GM21360 (cell line): ENCODE measurements around the gene IMP4.

Experiments
- ATAC-seq: cut with Tn5 transposase; IDR thresholded peaks from one replicate; pipeline ENCODE4 v1.9.1; 2021; ENCODE audit warnings: mild to moderate bottlenecking, moderate library complexity; ENCODE audit not compliant: unreplicated experiment

The IMP4 gene

DNA sequence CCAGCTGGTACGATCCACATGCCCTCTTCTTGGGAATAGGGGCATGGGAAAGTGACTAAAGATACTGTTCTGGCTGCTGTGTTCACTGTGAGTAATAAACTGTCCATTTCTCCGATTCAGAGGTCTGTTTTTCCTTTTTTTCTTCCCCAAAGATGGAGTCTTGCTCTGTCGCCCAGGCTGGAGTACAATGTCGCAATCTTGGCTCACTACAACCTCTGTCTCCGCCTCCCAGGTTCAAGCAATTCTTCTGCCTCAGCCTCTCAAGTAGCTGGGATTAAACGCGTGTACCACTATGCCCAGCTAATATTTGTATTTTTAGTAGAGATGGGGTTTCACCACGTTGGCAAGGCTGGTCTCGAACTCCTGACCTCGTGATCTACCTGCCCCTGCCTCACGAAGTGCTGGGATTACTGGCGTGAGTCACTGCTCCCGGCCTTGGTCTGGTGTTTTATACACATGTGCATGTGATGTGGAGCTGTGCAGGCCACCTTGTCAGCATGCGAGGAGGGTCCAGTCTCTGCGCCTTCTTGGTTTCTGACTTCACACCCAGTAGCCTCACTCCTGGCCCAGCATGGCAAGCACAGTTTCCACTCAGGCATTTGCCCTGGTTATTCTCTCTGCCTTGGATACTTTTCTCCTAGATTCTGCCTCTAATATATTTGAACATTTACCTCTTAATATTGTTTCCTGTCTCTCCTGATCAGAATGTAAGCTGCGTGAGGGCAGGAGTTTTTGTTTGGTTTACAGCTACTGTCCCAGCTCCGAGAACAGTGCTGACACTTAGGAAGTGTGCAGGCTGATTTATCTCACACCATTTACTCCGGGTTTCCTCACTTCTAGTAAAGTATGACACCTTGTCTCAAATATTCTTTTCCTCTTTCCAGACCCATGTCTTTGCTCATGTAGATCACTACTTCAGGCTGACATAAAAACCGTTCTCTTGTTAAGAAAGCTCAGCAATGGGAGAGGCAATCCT lies 32.9 kb downstream of the IMP4 start:
- ATAC-seq = no peak

DNA sequence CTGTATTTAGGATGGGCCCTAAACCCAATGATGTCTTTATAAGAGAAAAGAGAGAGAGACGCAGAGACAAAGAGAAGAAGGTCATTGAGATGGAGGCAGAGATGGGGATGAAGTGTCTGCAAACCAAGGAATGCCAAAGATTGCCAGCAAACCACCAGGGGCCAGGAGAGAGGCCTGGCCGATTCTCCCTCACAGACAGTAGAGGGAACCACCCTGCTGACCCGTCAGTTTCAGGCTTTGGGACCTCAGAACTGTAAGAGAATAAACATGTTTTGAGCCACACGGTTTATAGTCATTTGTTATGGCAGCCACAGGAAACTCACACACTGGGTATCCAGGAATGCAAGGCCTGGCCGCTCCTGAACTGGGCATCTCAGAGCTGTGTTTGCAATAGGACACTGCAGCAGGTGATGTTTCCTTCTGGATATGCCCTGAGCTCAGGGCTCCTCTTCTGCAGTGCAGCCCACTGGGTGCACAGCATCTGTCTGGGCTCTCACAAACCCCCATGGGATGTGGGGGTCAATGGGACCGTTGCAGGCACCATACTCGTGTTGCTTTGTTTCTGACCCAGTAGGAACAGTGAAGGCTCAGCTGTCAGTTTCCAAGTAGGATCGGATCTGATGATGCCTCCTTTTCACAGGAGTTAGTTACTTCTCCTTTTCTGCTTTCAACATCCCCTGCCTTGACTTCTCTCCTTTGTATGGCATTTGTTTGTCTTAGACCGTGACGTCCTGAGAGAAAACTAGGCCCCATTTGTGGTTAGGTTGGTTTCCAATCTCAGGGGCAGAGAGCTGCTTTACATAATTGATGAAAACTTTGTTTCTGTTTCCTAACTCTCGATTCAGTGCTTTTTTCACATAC lies 34.0 kb downstream of the IMP4 start:
- ATAC-seq = peak; percentile 56

DNA sequence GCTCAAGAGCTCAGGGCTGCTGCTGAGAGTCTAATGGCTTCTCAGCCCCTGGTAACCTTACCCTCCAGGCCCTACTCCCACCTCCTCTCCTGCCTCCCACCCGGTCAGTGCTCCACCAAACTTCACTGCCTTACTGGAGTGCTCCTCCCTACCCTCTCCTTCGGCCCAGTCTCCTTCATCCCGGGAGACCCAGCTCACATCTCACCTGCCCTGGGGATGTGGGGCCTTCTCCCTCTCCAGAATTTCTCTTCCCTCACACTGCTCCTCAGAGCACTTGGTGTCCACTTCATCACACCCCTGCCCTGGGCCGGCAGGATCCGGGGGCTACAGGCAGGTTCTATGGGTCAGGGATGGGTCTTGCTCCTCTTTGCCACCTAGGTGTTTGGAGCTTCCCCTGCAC lies 34.8 kb downstream of the IMP4 start:
- ATAC-seq = no peak

DNA sequence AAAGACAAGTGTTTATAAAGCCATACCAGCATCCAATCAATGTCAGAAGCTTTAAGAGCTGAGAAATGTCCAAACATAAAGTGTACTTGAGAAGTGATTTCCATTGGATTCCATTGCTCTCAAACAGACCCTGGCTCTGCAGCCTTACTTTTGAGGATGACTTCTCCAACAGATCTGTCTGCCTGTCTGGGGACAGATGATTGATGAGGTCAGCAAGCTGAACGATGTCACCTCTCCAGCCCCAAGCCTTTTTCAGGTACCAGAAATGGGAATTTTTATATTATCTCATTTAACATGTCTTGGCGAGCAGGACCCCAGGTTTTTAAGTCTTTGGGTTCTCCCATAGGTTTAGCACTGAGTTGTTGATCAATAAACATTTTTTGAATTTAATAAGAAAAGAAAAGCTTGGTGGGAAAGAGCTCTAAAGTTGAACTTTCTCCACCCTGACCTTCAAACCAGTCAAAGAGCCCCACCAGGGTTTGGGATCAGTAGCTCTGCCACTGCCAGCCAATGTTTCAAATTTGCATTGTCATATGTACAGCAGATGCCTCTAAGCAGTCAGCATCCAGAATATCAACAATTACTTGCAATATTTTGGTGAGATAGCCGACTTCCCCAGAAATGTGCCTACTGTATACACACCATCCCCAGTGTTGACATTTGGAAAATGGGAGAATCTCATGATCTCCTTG lies 35.7 kb downstream of the IMP4 start:
- no peak for ATAC-seq

DNA sequence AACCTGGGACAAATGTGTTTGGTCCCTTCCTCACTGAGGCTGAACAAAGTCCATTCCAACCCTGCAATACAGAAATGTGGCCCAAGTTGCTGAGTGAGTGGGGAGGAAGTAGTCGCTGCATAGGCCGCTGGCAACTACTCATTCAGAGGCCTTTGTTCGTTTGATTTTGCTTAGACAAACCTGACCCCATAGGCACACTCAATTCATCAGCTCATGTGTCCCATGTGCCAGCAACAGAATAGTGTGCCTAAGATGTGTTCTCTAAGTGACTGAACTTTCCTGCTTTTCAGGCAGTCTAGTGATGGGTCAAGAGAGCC lies 36.2 kb downstream of the IMP4 start:
- ATAC-seq = no peak

DNA sequence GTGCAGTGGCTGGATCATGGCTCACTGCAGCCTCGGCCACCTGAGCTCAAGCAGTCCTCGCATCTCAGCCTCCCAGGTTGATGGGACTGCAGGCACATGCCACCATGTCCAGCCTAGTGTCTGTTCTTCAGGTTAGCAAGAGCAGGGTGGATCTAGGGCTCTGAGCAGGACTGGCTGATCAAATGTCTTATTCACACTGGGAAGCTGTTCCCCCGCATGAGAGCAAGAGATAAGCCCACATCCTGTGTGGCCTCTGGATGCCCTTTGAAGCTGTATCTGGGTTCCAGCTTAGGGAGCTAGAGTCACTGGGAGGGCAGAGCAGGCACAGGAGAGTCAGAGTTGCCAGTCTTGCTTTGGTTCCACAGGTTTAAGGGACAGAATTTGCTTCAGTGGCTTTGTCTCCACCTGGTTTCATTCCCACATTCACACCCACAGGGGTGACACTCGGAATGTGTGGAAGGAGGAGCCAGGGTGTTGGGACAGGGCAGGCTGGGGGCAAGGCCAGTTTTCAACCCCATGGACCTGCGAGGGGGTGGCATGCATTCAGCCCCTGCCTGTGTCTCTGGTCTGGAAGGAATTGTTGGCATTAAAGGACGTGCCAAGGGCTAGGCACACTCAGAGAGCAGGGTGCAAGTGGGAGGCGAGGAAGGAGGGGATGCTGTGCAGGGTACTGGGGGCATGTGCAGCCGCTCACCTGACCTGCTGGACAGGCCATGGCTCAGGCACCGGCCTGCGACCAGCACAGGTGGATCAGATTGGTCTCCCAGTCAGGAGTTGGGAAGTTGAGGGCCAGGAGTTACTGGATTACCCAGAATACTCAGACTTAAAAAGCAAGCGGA lies 37.6 kb downstream of the IMP4 start:
- no peak for ATAC-seq

DNA sequence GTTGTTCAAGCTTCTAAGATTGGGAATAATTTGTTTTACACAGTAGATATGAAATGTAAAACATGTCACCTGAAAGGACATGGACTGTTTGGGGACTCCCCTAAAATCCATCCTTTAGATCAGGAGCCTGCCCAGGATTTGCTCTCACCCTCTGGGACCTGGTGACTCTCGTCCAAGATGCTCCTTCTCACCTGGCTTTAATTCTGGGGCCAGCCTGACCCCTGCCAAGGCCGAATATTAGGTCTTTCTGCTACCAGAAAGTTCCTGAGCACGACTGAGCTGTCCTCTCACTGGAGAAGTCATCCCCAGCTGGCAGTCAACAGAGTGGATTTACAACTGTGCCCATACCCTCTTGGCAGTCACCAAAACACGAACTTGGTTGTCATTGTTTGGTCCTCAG lies 38.4 kb downstream of the IMP4 start:
- no peak for ATAC-seq

DNA sequence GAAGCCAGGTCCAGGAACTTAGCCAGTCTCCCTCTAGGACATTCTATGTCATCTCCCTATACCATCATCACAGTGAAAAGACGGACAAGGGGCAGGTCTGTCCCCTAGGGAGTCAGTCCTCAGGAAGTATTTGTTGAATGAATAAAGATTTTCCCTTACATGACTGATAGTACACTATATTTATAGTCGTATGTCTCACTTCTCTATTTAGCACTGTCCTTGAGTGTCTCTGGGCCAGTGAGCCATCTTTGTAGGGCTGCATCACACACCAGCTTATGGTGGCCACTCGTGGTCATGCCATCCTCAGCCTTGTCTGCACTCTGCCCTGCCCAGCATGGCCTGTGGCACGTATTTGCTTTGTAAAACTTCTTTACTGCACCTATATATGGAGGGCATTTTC lies 38.9 kb downstream of the IMP4 start:
- ATAC-seq = no peak

DNA sequence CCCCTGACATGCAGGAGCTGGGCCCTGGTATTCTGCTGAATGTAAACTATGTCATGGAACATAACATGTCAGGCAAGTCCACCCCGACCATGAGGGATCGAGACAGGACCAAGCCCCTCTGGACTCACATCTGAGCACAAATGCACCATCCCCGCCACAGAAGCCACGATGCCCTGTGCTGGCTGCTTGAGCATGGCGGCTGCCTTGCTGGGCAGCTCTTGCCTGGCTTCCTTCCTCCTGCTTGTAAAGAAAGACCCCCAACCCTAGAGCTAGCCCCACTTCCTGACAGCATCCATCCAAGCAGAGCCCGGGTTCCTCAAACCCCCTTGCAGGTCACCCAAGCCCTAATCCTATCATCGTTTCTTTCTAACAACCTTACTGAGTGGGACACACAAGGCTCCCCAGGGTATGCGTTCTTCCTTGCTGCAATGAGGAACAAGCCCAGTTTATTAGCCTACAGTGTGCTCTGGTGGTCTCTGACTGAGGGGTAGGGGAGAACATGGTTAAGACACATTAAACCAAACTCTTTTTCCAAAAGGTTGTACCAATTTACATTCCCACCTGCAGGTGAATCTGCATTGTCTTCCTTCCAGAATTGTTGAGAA lies 39.7 kb downstream of the IMP4 start:
- ATAC-seq = no peak

DNA sequence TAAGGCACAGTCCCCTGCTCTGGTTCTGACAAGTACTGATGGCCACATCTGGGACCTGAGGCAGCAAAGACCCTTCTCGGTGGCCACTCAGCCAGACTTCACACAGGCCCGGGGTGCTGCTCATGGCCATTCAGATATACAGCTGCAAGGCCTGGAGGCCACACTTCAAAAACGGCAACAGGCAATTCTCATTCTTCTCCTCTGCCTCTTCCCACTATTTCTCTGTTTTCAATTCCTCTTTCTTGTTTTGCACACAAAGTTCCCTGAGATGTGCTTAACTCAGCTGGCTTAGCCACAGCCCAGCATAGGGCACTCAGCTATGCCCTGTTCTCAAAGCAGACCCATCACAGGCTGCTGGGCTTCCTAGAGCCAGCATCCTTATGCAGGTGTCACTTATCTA lies 43.0 kb downstream of the IMP4 start:
- peak; percentile 44 for ATAC-seq

DNA sequence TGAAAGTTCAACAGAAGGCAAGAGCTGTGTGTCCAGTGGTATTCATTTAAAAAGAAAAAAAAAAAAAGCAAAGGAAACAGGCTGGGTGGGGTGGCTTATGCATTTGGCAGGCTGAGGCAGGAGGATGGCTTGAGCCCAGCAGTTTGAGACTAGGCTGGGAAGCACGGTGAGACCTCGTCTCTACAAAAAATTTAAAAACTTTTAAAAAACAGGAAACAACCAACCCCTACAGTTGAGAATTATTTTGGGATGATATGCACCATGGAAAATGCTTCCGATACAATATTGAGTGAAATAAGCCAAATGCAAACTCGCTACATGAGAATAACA lies 44.3 kb downstream of the IMP4 start:
- ATAC-seq = no peak

DNA sequence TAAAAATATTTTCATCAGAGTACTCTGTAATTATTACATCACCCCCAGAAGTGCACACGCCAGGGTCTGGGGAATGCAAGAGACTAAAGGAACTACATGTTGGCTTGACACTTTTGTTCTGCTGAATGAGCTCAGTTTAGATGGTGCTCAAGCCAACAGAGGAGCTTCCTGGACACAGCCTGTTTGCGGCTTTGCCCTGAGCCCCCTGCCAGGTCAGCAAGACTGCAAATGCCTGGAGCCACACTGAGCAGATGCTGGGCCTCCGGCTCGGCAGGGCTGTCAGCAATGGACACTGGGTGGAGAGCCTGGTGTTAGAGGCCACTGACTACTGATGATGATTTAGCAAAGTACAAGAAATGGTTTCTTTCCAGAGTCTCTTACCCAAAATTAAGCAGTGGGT lies 45.1 kb downstream of the IMP4 start:
- no peak for ATAC-seq

DNA sequence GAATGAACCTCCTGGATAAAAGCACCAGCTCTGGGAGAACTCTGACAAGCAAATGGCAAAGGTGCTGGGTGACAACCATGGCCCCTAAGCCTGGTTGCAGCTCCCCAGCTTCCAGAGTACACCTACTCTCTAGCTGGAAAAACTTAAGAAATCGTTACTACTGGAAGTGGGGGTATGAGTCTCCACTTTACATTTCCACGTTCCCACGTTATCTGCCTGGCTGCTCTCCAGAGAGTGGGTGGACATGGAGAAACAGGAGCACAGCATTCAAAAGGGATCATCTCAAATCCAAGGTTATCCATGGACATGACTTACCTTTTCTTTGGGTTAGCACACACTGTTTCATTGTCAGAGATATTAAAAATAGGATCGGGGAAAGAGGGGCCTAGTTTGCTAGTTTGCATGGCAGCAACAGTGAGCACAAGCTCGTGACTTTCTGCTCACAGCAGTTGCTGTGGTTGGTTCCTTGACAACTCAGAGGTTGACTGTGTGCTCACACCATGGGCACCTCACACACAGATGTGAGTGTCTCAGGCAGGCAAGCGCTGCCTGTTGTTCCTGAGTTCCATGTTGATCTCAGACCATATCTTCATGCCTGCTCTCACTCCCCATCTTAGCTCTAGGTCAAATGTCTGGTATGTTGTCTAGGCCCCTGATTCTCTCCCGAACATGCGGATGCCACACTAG lies 45.7 kb downstream of the IMP4 start:
- ATAC-seq = no peak

DNA sequence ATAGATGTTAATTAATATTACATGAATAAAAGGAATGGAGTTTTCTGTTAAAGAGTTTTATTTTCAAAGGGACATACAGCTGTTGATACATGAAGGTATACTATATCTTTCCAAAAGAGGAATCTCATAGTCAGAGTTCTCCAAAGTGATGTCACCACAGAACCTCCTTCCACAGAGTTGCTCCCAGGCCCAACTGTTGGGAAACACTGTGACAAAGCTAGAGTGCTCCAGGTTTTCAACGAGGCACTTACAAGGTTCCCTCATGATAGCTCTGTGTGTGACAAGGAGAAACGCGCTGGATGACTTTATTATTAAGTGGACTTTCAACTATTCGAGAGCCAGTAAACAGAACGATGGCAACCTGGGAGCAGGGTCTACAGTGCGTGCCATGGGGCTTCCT lies 46.7 kb downstream of the IMP4 start:
- no peak for ATAC-seq

DNA sequence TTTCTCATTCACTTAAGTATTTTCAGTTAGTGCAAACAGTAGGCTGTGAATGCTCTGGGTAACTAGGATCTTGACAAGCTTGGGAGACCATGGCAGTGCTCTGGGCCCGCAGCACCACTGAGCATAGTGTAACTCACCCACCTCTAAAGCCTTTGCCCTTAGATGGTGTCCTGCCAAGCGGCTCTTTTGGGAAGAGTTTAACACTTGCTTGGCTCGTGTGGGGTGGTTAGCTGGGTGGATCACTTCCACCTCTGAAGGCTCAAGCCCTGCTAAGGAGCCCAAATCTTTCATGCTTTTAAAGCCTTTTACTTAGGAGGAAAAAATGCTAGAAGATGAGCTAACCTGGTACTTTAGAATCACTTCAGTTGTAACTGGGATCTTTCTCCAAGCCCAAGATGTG lies 47.1 kb downstream of the IMP4 start:
- ATAC-seq = no peak

DNA sequence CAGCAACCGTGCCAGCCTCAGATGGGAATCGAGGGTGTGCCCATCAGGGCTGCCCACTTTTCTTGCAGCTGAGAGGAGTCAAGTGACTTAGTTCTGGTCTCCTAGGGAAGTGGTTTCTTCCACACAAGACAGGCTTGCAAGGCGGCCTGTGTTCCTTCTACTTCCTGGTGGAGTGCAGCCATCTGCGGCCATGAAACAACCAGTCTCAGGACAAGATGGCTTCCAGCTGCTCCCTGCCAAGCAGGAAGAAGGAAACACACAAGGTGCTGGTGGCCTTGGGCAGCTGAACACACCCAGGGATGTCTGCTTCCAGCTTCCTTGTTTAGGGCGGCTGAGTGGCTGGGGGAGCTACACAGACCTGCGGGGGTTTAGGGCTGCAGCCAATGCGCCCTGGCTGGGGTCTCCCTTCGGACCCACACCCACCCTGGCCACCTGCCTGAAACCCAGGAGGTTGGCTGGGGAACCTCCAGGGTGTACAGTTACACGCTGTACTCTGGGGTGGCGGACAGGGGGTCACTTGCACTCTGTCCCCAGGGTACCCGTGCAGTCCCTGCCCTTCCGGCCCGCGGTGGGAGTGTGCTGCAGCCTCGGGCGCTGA lies 47.9 kb downstream of the IMP4 start:
- no peak for ATAC-seq

DNA sequence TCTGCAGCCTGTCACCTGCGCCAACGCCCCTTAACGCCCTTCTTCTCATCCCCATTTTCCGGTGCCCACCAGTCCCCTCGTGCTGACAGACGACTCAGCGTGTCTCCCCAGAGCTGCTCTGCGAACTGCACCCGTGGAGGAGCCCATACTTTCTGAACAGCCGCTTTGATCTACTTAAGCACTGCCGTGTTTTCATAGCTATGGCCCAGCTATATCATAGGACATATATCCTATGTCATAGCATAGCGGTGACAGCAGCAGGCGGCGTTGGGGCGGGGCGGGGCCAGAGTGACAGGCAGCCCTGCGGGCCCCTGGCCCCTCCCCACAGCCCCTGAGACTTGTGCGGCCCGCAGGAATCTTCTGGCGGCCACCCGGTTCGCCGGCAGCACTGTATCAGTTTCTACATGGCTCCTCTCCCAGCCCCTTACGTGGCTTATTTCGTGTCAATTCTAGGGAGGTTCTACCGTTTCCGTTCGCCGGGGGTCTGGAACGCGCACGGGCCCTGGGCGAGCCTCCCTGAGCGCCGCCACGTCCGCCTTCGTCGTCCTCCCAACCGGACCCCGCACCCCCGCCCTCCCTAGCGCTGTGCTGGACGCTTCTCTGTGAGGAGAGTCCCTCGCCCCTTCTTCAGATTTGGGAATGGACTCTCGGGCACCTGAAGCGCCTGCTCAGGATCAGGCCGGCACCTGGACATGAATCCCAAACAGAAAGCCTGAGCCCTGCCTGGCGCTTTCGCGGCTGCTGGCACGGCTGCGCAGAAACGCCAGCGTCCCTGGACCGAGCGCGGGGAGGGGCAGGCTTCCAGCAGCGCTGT lies 48.6 kb downstream of the IMP4 start:
- peak; percentile 84 for ATAC-seq

DNA sequence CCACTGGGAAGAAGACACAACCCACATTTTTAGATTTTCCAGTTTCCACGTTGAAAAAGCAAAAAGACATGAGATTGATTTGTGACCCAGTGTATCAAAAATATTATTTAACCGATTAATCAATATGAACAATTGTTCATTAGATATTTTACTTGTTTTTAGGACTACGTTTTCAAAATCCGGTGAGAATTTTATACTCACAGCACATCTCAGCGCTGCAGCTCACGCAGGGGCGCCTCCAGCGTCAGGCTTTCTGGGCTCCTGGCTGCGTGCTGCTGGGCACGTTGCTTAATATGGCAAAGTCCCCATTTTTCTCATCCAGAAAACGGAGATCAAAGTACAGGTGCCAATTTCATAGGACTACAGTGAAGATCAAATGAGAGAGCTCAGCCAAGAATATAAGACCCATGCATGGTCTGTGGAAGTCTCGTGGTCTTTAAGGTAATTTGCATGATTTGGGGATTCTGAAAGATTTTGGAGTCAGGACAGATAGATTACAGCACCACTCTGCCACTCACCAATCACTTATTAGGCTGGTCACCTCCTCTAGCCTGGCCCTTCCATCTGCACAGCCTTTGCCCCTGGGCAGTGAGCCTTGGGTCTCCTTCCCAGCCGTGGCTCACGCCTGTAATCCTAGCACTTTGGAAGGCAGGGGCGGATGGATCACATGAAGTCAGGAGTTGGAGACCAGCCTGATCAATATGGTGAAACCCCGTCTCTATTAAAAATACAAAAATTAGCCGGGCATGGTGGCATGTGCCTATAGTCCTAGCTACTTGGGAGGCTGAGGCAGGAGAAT lies 49.4 kb downstream of the IMP4 start:
- ATAC-seq = no peak
